H9 (cell line): ENCODE results near the gene RASSF5. TPM values are rescaled to one million over a fixed set of nuclear protein-coding genes. Genes with fewer than 3 reads are reported as not detected.

Experiments
- DNase-seq: peaks from one replicate; pipeline ENCODE4 v3.0.0-alpha.2; 2017
- H2AFZ ChIP-seq: one replicate; pipeline ENCODE4 v1.6.1; 2013; ENCODE audit warnings: mild to moderate bottlenecking, low read length, control low read depth, moderate library complexity
- H2AK5ac ChIP-seq: 2 replicates; pipeline ENCODE4 v1.6.1; 2013; ENCODE audit warnings: low read length, control low read depth, mixed read lengths; ENCODE audit not compliant: insufficient read length
- H2BK120ac ChIP-seq: one replicate; pipeline ENCODE4 v1.6.1; 2013; ENCODE audit warnings: low read depth, mild to moderate bottlenecking, low read length, control low read depth, inconsistent platforms; ENCODE audit not compliant: poor library complexity, severe bottlenecking
- H2BK12ac ChIP-seq: 2 replicates; pipeline ENCODE4 v1.6.1; 2013; ENCODE audit warnings: low read length, control low read depth, mixed read lengths, low read depth; ENCODE audit not compliant: insufficient read length
- H2BK15ac ChIP-seq: 2 replicates; pipeline ENCODE4 v1.6.1; 2013; ENCODE audit warnings: low read depth, low read length, control low read depth
- H2BK20ac ChIP-seq: one replicate; pipeline ENCODE4 v1.6.1; 2013; ENCODE audit warnings: low read depth, mild to moderate bottlenecking, low read length, control low read depth, inconsistent platforms; ENCODE audit not compliant: poor library complexity, severe bottlenecking
- H2BK5ac ChIP-seq: 2 replicates; pipeline ENCODE4 v1.6.1; 2013; ENCODE audit warnings: low read length, control low read depth, mixed read lengths; ENCODE audit not compliant: insufficient read length
- H3K14ac ChIP-seq: 2 replicates; pipeline ENCODE4 v1.6.1; 2013; ENCODE audit warnings: low read length, control low read depth; ENCODE audit not compliant: insufficient read depth
- H3K18ac ChIP-seq: 2 replicates; pipeline ENCODE4 v1.6.1; 2013; ENCODE audit warnings: low read depth, mild to moderate bottlenecking, mixed read lengths, low read length, control low read depth; ENCODE audit not compliant: insufficient read length
- H3K23ac ChIP-seq: 2 replicates; pipeline ENCODE4 v1.6.1; 2013; ENCODE audit warnings: low read length, control low read depth, mixed read lengths, low read depth; ENCODE audit not compliant: insufficient read length
- H3K23me2 ChIP-seq: 2 replicates; pipeline ENCODE4 v1.6.1; 2013; ENCODE audit warnings: low read depth, mild to moderate bottlenecking, mixed read lengths, low read length, control low read depth; ENCODE audit not compliant: insufficient read length, poor library complexity, severe bottlenecking
- H3K27ac ChIP-seq: 2 replicates; pipeline ENCODE4 v1.5.1; 2013; ENCODE audit warnings: low read length, control low read depth, mixed read lengths, low read depth; ENCODE audit not compliant: insufficient read length
- H3K27me3 ChIP-seq: 2 replicates; pipeline ENCODE4 v1.6.1; 2013; ENCODE audit warnings: low read length, control low read depth, inconsistent platforms; ENCODE audit not compliant: insufficient read depth
- H3K4ac ChIP-seq: 2 replicates; pipeline ENCODE4 v1.6.1; 2013; ENCODE audit warnings: low read depth, mild to moderate bottlenecking, control low read depth, inconsistent platforms, low read length, moderate library complexity
- H3K4me1 ChIP-seq: 2 replicates; pipeline ENCODE4 v1.6.1; 2013; ENCODE audit warnings: low read length, control low read depth, inconsistent platforms; ENCODE audit not compliant: insufficient read depth
- H3K4me2 ChIP-seq: 2 replicates; pipeline ENCODE4 v1.6.1; 2013; ENCODE audit warnings: low read length, control low read depth, mixed read lengths; ENCODE audit not compliant: insufficient read length, insufficient read depth
- H3K56ac ChIP-seq: 2 replicates; pipeline ENCODE4 v1.6.1; 2013; ENCODE audit warnings: low read depth, mild to moderate bottlenecking, mixed read lengths, low read length, control low read depth; ENCODE audit not compliant: insufficient read length
- H3K79me1 ChIP-seq: 2 replicates; pipeline ENCODE4 v1.6.1; 2013; ENCODE audit warnings: low read depth, mild to moderate bottlenecking, moderate library complexity, low read length, control low read depth, inconsistent platforms; ENCODE audit not compliant: insufficient read depth, poor library complexity, severe bottlenecking
- H3K79me2 ChIP-seq: 2 replicates; pipeline ENCODE4 v1.6.1; 2013; ENCODE audit warnings: low read length, control low read depth, inconsistent platforms; ENCODE audit not compliant: insufficient read depth
- H3K9ac ChIP-seq: 2 replicates; pipeline ENCODE4 v1.6.1; 2013; ENCODE audit warnings: low read length, control low read depth, mixed read lengths; ENCODE audit not compliant: insufficient read length; ENCODE audit errors: extremely low read depth
- H3K9me3 ChIP-seq: one replicate; pipeline ENCODE4 v1.6.1; 2013; ENCODE audit warnings: low read depth, low read length, inconsistent platforms; ENCODE audit not compliant: control insufficient read depth
- H3T11ph ChIP-seq: one replicate; pipeline ENCODE4 v1.6.1; 2013; ENCODE audit warnings: mild to moderate bottlenecking, low read length, control low read depth, inconsistent platforms
- H4K20me1 ChIP-seq: one replicate; pipeline ENCODE4 v1.6.1; 2013; ENCODE audit not compliant: control insufficient read depth, insufficient read length, insufficient read depth
- H4K5ac ChIP-seq: 2 replicates; pipeline ENCODE4 v1.6.1; 2013; ENCODE audit warnings: low read depth, mild to moderate bottlenecking, mixed read lengths, low read length, control low read depth; ENCODE audit not compliant: insufficient read length
- H4K8ac ChIP-seq: replicated peaks from 2 replicates; pipeline ENCODE4 v1.6.1; 2013; ENCODE audit warnings: low read length, control low read depth, mixed read lengths, low read depth; ENCODE audit not compliant: insufficient read length
- H4K91ac ChIP-seq: 2 replicates; pipeline ENCODE4 v1.6.1; 2013; ENCODE audit warnings: low read depth, mild to moderate bottlenecking, moderate library complexity, mixed read lengths, low read length, control low read depth; ENCODE audit not compliant: insufficient read length
- H3K27ac Mint-ChIP-seq, 3 experiments: 2 replicates in 2 of 3; 3 replicates in 1 of 3; pipeline ENCODE4 v1.8.0; 2020 to 2021; ENCODE audit warnings: mixed read lengths in 3 of 3, mild to moderate bottlenecking in 1 of 3, moderate library complexity in 1 of 3
- H3K27me3 Mint-ChIP-seq: 2 replicates; pipeline ENCODE4 v1.8.0; 2021; ENCODE audit warnings: low read depth, mild to moderate bottlenecking, moderate library complexity, mixed read lengths
- H3K36me3 Mint-ChIP-seq, 3 experiments: 2 replicates in 2 of 3; 3 replicates in 1 of 3; pipeline ENCODE4 v1.8.0; 2020 to 2021; ENCODE audit warnings: low read depth in 3 of 3, mixed read lengths in 3 of 3; ENCODE audit not compliant: insufficient read depth in 1 of 3
- H3K4me1 Mint-ChIP-seq, 2 experiments: 2 replicates each; pipeline ENCODE4 v1.8.0; 2020; ENCODE audit warnings: mixed read lengths in 2 of 2
- H3K4me3 Mint-ChIP-seq, 2 experiments: 2 replicates in 1 of 2; 3 replicates in 1 of 2; pipeline ENCODE4 v1.8.0; 2020 to 2021; ENCODE audit warnings: mild to moderate bottlenecking in 2 of 2, mixed read lengths in 2 of 2, moderate library complexity in 1 of 2
- H3K9me3 Mint-ChIP-seq, 2 experiments: 2 replicates in 1 of 2; 3 replicates in 1 of 2; pipeline ENCODE4 v1.8.0; 2020; ENCODE audit warnings: mild to moderate bottlenecking in 2 of 2, mixed read lengths in 2 of 2, moderate library complexity in 1 of 2
- WGBS: extraction: QIAGEN DNeasy Blood & Tissue Kit; methylation state at CpG from one replicate; pipeline ENCODE4 v1.1.7; 2013; ENCODE audit warnings: missing lambda C conversion rate, low lambda C conversion rate, mixed read lengths; ENCODE audit not compliant: insufficient read length; ENCODE audit errors: extremely low coverage; 5-methylcytosine and 5-hydroxymethylcytosine counted together
- total RNA-seq: library from RNA; stranded (reverse); gene quantifications from 2 replicates; pipeline ENCODE4 v1.2.1, GENCODE V29; 2021
- TF ChIP-seq, protein P1 (sequence below): fragments of 200-600 bp; sonication (generic); conservative IDR thresholded peaks from 3 replicates; pipeline ENCODE4 v1.8.0; 2021; ENCODE audit warnings: antibody characterized with exemption, mild to moderate bottlenecking

Gene RASSF5
- total RNA-seq, 1 experiment from 2014 or later = 0.50 TPM

DNA sequence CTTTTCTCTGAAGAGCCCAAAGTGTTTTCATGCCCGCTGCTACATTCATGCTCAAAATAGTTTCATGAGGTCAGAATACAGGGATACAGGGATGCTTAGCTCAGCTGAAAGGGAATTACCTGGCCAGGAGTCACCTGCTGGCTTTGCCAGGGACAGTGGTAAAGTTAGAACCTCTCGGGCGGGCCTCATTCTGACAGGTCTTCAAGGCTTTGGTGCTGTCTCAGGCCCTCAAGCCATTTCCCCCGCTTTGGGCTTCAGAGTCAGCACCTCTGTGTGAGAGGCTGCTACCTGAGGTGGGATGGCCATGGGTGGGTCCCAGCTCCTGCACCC is 5.5 kb downstream of the RASSF5 start:
- Histone ChIP-seq H3K9ac (no peak overlapping the region), H3K9me3 (no peaks in the 10 kb centered on the region), H4K8ac (no peak overlapping the region), H3K4me1 (no peaks in the 10 kb centered on the region; the same call in 1 of the 2 replicates), H3K18ac (no peak overlapping the region), H2AK5ac (no peak overlapping the region), H3K14ac (no peak overlapping the region), H3K23me2 (peaks cover under 1% of the 10 kb centered on the region), H2BK20ac (no peak overlapping the region), H4K91ac (no peak overlapping the region), H3K27ac (no peak overlapping the region), H3K4me2 (no peak overlapping the region), H3K4ac (no peak overlapping the region), H3T11ph (no peak overlapping the region), H2BK5ac (no peak overlapping the region), H4K20me1 (no peaks in the 10 kb centered on the region), H3K56ac (no peak overlapping the region), H3K79me1 (no peaks in the 10 kb centered on the region), H4K5ac (no peak overlapping the region), H2BK15ac (no peak overlapping the region), H2AFZ (no peak overlapping the region), H3K27me3 (peaks cover 13% of the 10 kb centered on the region), H2BK12ac (no peak overlapping the region), H3K23ac (no peak overlapping the region), H3K79me2 (no peaks in the 10 kb centered on the region), H2BK120ac (no peak overlapping the region)
- H3K27me3 Mint-ChIP-seq = peaks cover 43% of the 10 kb centered on the region
- DNase-seq = no peak
- no peak overlapping the region for H3K27ac Mint-ChIP-seq
- no peaks in the 10 kb centered on the region for H3K9me3 Mint-ChIP-seq
- H3K36me3 Mint-ChIP-seq = no peaks in the 10 kb centered on the region; a peak in 1 of 7 replicates
- H3K4me1 Mint-ChIP-seq = peaks cover 23 to 28% of the 10 kb centered on the region in 2 experiments
- TF ChIP-seq, protein P1, sequence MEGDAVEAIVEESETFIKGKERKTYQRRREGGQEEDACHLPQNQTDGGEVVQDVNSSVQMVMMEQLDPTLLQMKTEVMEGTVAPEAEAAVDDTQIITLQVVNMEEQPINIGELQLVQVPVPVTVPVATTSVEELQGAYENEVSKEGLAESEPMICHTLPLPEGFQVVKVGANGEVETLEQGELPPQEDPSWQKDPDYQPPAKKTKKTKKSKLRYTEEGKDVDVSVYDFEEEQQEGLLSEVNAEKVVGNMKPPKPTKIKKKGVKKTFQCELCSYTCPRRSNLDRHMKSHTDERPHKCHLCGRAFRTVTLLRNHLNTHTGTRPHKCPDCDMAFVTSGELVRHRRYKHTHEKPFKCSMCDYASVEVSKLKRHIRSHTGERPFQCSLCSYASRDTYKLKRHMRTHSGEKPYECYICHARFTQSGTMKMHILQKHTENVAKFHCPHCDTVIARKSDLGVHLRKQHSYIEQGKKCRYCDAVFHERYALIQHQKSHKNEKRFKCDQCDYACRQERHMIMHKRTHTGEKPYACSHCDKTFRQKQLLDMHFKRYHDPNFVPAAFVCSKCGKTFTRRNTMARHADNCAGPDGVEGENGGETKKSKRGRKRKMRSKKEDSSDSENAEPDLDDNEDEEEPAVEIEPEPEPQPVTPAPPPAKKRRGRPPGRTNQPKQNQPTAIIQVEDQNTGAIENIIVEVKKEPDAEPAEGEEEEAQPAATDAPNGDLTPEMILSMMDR = no peak
- no peak overlapping the region for H3K4me3 Mint-ChIP-seq
- WGBS = no CpG with 5 or more reads among the region's 4 CpGs
